ENCODE measurements around the gene KIF20A. TPM values are rescaled to one million over a fixed set of nuclear protein-coding genes. Genes with fewer than 3 reads are reported as not detected.
"Not testable (repeated sequence)": the region's sequence is repeated elsewhere in the genome, so short reads cannot be mapped to it uniquely, and the experiment has no call there.

KIF20A gene
- 40.2 and 42.9 TPM in 2 replicates for total RNA-seq

GRCh38 chr5:138178516-138179276 lies at the start of gene KIF20A, which contains the start of gene BRD8:
KIF20A (plus strand) TSS chr5:138179112; CDS start chr5:138179681, 569 bp downstream.
BRD8 (minus strand) TSS chr5:138178630; CDS start chr5:138178614, 16 bp downstream.
- intact Hi-C loops (cut with micrococcal nuclease): loop anchor here (1.0 kb wide), 9 partner anchors 35 to 397 kb away; partner anchors contain the start of genes CDC23, CDC25C, EGR1 and ETF1

- intact Hi-C loops (cut with micrococcal nuclease): no loop called here
Measured at GRCh38 chr5:138129347-138129746, 49.6 kb upstream of the KIF20A start.

GRCh38 chr5:138132543-138132942 lies 46.4 kb upstream of the KIF20A start:
- intact Hi-C loops (cut with micrococcal nuclease): loop anchor here (10.0 kb wide), 2 partner anchors 378 to 508 kb away; partner anchors contain the start of gene HNRNPA0

GRCh38 chr5:138138949-138139780 lies 39.7 kb upstream of the KIF20A start, which contains the start of gene NME5:
NME5 (minus strand) TSS chr5:138139428; CDS start chr5:138138780, 648 bp downstream.
- intact Hi-C loops (cut with micrococcal nuclease): loop anchor here (10.0 kb wide), 2 partner anchors 384 to 514 kb away; partner anchors contain the start of gene HNRNPA0

GRCh38 chr5:138139781-138140090 lies 39.2 kb upstream of the KIF20A start:
- intact Hi-C loops (cut with micrococcal nuclease): loop anchor here (10.0 kb wide), 2 partner anchors 385 to 515 kb away; partner anchors contain the start of gene HNRNPA0

GRCh38 chr5:138140268-138140667 lies 38.6 kb upstream of the KIF20A start:
- intact Hi-C loops (cut with micrococcal nuclease): no loop called here

GRCh38 chr5:138141734-138142133 lies 37.2 kb upstream of the KIF20A start:
- intact Hi-C loops (cut with micrococcal nuclease): no loop called here

- intact Hi-C loops (cut with micrococcal nuclease): not testable (repeated sequence)
Measured at GRCh38 chr5:138143578-138143977, 35.3 kb upstream of the KIF20A start.

- intact Hi-C loops (cut with micrococcal nuclease): no loop called here
Measured at GRCh38 chr5:138148811-138149210, 30.1 kb upstream of the KIF20A start.

GRCh38 chr5:138149530-138149929 lies 29.4 kb upstream of the KIF20A start:
- intact Hi-C loops (cut with micrococcal nuclease): no loop called here

- intact Hi-C loops (cut with micrococcal nuclease): not testable (repeated sequence)
Measured at GRCh38 chr5:138155977-138156376, 22.9 kb upstream of the KIF20A start.

- intact Hi-C loops (cut with micrococcal nuclease): no loop called here
Measured at GRCh38 chr5:138157626-138158025, 21.3 kb upstream of the KIF20A start.

GRCh38 chr5:138159666-138160065 lies 19.2 kb upstream of the KIF20A start:
- intact Hi-C loops (cut with micrococcal nuclease): no loop called here

- intact Hi-C loops (cut with micrococcal nuclease): no loop called here
Measured at GRCh38 chr5:138160706-138161105, 18.2 kb upstream of the KIF20A start.

- intact Hi-C loops (cut with micrococcal nuclease): no loop called here
Measured at GRCh38 chr5:138163721-138164120, 15.2 kb upstream of the KIF20A start.

- intact Hi-C loops (cut with micrococcal nuclease): no loop called here
Measured at GRCh38 chr5:138169124-138169523, 9.8 kb upstream of the KIF20A start.

- intact Hi-C loops (cut with micrococcal nuclease): no loop called here
Measured at GRCh38 chr5:138170299-138170698, 8.6 kb upstream of the KIF20A start.

- intact Hi-C loops (cut with micrococcal nuclease): loop anchor here (1.0 kb wide), 7 partner anchors 35 to 397 kb away; partner anchors contain the start of genes CDC23, CDC25C, ETF1 and HSPA9
Measured at GRCh38 chr5:138177941-138178515, 884 bp upstream of the KIF20A start.

GRCh38 chr5:138179277-138179857 lies 455 bp downstream of the KIF20A start:
- intact Hi-C loops (cut with micrococcal nuclease): loop anchor here (1.0 kb wide), 2 partner anchors 147 to 286 kb away; partner anchors contain the start of gene EGR1

GRCh38 chr5:138180183-138180782 lies 1.4 kb downstream of the KIF20A start:
- intact Hi-C loops (cut with micrococcal nuclease): loop anchor here (1.0 kb wide), 4 partner anchors 103 to 323 kb away; no protein-coding TSS in a partner anchor

All from T-helper 2 cell treated with Interferon-gamma antibody and Interleukin-4, amounts not matched to agents 100 ng/mL and 5 ng/mL, for 36 hours (primary cell).